H9 (cell line): ENCODE data around the gene AGTRAP. TPM values are rescaled to one million over a fixed set of nuclear protein-coding genes. Genes with fewer than 3 reads are reported as not detected.

Experiments used
- DNase-seq: peaks from one replicate; pipeline ENCODE4 v3.0.0-alpha.2; 2017
- H2AFZ ChIP-seq: one replicate; pipeline ENCODE4 v1.6.1; 2013; ENCODE audit warnings: mild to moderate bottlenecking, low read length, control low read depth, moderate library complexity
- H2AK5ac ChIP-seq: 2 replicates; pipeline ENCODE4 v1.6.1; 2013; ENCODE audit warnings: low read length, control low read depth, mixed read lengths; ENCODE audit not compliant: insufficient read length
- H2BK120ac ChIP-seq: one replicate; pipeline ENCODE4 v1.6.1; 2013; ENCODE audit warnings: low read depth, mild to moderate bottlenecking, low read length, control low read depth, inconsistent platforms; ENCODE audit not compliant: poor library complexity, severe bottlenecking
- H2BK12ac ChIP-seq: 2 replicates; pipeline ENCODE4 v1.6.1; 2013; ENCODE audit warnings: low read length, control low read depth, mixed read lengths, low read depth; ENCODE audit not compliant: insufficient read length
- H2BK15ac ChIP-seq: 2 replicates; pipeline ENCODE4 v1.6.1; 2013; ENCODE audit warnings: low read depth, low read length, control low read depth
- H2BK20ac ChIP-seq: one replicate; pipeline ENCODE4 v1.6.1; 2013; ENCODE audit warnings: low read depth, mild to moderate bottlenecking, low read length, control low read depth, inconsistent platforms; ENCODE audit not compliant: poor library complexity, severe bottlenecking
- H2BK5ac ChIP-seq: 2 replicates; pipeline ENCODE4 v1.6.1; 2013; ENCODE audit warnings: low read length, control low read depth, mixed read lengths; ENCODE audit not compliant: insufficient read length
- H3K14ac ChIP-seq: 2 replicates; pipeline ENCODE4 v1.6.1; 2013; ENCODE audit warnings: low read length, control low read depth; ENCODE audit not compliant: insufficient read depth
- H3K18ac ChIP-seq: 2 replicates; pipeline ENCODE4 v1.6.1; 2013; ENCODE audit warnings: low read depth, mild to moderate bottlenecking, mixed read lengths, low read length, control low read depth; ENCODE audit not compliant: insufficient read length
- H3K23ac ChIP-seq: 2 replicates; pipeline ENCODE4 v1.6.1; 2013; ENCODE audit warnings: low read length, control low read depth, mixed read lengths, low read depth; ENCODE audit not compliant: insufficient read length
- H3K23me2 ChIP-seq: 2 replicates; pipeline ENCODE4 v1.6.1; 2013; ENCODE audit warnings: low read depth, mild to moderate bottlenecking, mixed read lengths, low read length, control low read depth; ENCODE audit not compliant: insufficient read length, poor library complexity, severe bottlenecking
- H3K27ac ChIP-seq: 2 replicates; pipeline ENCODE4 v1.5.1; 2013; ENCODE audit warnings: low read length, control low read depth, mixed read lengths, low read depth; ENCODE audit not compliant: insufficient read length
- H3K27me3 ChIP-seq: 2 replicates; pipeline ENCODE4 v1.6.1; 2013; ENCODE audit warnings: low read length, control low read depth, inconsistent platforms; ENCODE audit not compliant: insufficient read depth
- H3K4ac ChIP-seq: 2 replicates; pipeline ENCODE4 v1.6.1; 2013; ENCODE audit warnings: low read depth, mild to moderate bottlenecking, control low read depth, inconsistent platforms, low read length, moderate library complexity
- H3K4me1 ChIP-seq: 2 replicates; pipeline ENCODE4 v1.6.1; 2013; ENCODE audit warnings: low read length, control low read depth, inconsistent platforms; ENCODE audit not compliant: insufficient read depth
- H3K4me2 ChIP-seq: 2 replicates; pipeline ENCODE4 v1.6.1; 2013; ENCODE audit warnings: low read length, control low read depth, mixed read lengths; ENCODE audit not compliant: insufficient read length, insufficient read depth
- H3K56ac ChIP-seq: 2 replicates; pipeline ENCODE4 v1.6.1; 2013; ENCODE audit warnings: low read depth, mild to moderate bottlenecking, mixed read lengths, low read length, control low read depth; ENCODE audit not compliant: insufficient read length
- H3K79me1 ChIP-seq: 2 replicates; pipeline ENCODE4 v1.6.1; 2013; ENCODE audit warnings: low read depth, mild to moderate bottlenecking, moderate library complexity, low read length, control low read depth, inconsistent platforms; ENCODE audit not compliant: insufficient read depth, poor library complexity, severe bottlenecking
- H3K79me2 ChIP-seq: 2 replicates; pipeline ENCODE4 v1.6.1; 2013; ENCODE audit warnings: low read length, control low read depth, inconsistent platforms; ENCODE audit not compliant: insufficient read depth
- H3K9ac ChIP-seq: 2 replicates; pipeline ENCODE4 v1.6.1; 2013; ENCODE audit warnings: low read length, control low read depth, mixed read lengths; ENCODE audit not compliant: insufficient read length; ENCODE audit errors: extremely low read depth
- H3K9me3 ChIP-seq: one replicate; pipeline ENCODE4 v1.6.1; 2013; ENCODE audit warnings: low read depth, low read length, inconsistent platforms; ENCODE audit not compliant: control insufficient read depth
- H3T11ph ChIP-seq: one replicate; pipeline ENCODE4 v1.6.1; 2013; ENCODE audit warnings: mild to moderate bottlenecking, low read length, control low read depth, inconsistent platforms
- H4K20me1 ChIP-seq: one replicate; pipeline ENCODE4 v1.6.1; 2013; ENCODE audit not compliant: control insufficient read depth, insufficient read length, insufficient read depth
- H4K5ac ChIP-seq: 2 replicates; pipeline ENCODE4 v1.6.1; 2013; ENCODE audit warnings: low read depth, mild to moderate bottlenecking, mixed read lengths, low read length, control low read depth; ENCODE audit not compliant: insufficient read length
- H4K8ac ChIP-seq: replicated peaks from 2 replicates; pipeline ENCODE4 v1.6.1; 2013; ENCODE audit warnings: low read length, control low read depth, mixed read lengths, low read depth; ENCODE audit not compliant: insufficient read length
- H4K91ac ChIP-seq: 2 replicates; pipeline ENCODE4 v1.6.1; 2013; ENCODE audit warnings: low read depth, mild to moderate bottlenecking, moderate library complexity, mixed read lengths, low read length, control low read depth; ENCODE audit not compliant: insufficient read length
- H3K27ac Mint-ChIP-seq, 3 experiments: 2 replicates in 2 of 3; 3 replicates in 1 of 3; pipeline ENCODE4 v1.8.0; 2020 to 2021; ENCODE audit warnings: mixed read lengths in 3 of 3, mild to moderate bottlenecking in 1 of 3, moderate library complexity in 1 of 3
- H3K27me3 Mint-ChIP-seq: 2 replicates; pipeline ENCODE4 v1.8.0; 2021; ENCODE audit warnings: low read depth, mild to moderate bottlenecking, moderate library complexity, mixed read lengths
- H3K36me3 Mint-ChIP-seq, 3 experiments: 2 replicates in 2 of 3; 3 replicates in 1 of 3; pipeline ENCODE4 v1.8.0; 2020 to 2021; ENCODE audit warnings: low read depth in 3 of 3, mixed read lengths in 3 of 3; ENCODE audit not compliant: insufficient read depth in 1 of 3
- H3K4me1 Mint-ChIP-seq, 2 experiments: 2 replicates each; pipeline ENCODE4 v1.8.0; 2020; ENCODE audit warnings: mixed read lengths in 2 of 2
- H3K4me3 Mint-ChIP-seq, 2 experiments: 2 replicates in 1 of 2; 3 replicates in 1 of 2; pipeline ENCODE4 v1.8.0; 2020 to 2021; ENCODE audit warnings: mild to moderate bottlenecking in 2 of 2, mixed read lengths in 2 of 2, moderate library complexity in 1 of 2
- H3K9me3 Mint-ChIP-seq, 2 experiments: 2 replicates in 1 of 2; 3 replicates in 1 of 2; pipeline ENCODE4 v1.8.0; 2020; ENCODE audit warnings: mild to moderate bottlenecking in 2 of 2, mixed read lengths in 2 of 2, moderate library complexity in 1 of 2
- WGBS: extraction: QIAGEN DNeasy Blood & Tissue Kit; methylation state at CpG from one replicate; pipeline ENCODE4 v1.1.7; 2013; ENCODE audit warnings: missing lambda C conversion rate, low lambda C conversion rate, mixed read lengths; ENCODE audit not compliant: insufficient read length; ENCODE audit errors: extremely low coverage; 5-methylcytosine and 5-hydroxymethylcytosine counted together
- total RNA-seq: library from RNA; stranded (reverse); gene quantifications from 2 replicates; pipeline ENCODE4 v1.2.1, GENCODE V29; 2021
- TF ChIP-seq, protein P1 (sequence below): fragments of 200-600 bp; sonication (generic); conservative IDR thresholded peaks from 3 replicates; pipeline ENCODE4 v1.8.0; 2021; ENCODE audit warnings: antibody characterized with exemption, mild to moderate bottlenecking

The AGTRAP gene
- total RNA-seq, 1 experiment from 2014 or later = 60.9 TPM

GRCh38 chr1:11703357-11704193 is 32.4 kb upstream of the AGTRAP start:
- Histone ChIP-seq H3K27me3 (no peaks in the 10 kb centered on the region), H3K18ac (no peak overlapping the region), H3K14ac (no peak overlapping the region), H3K79me2 (no peaks in the 10 kb centered on the region; the same call in 1 of the 2 replicates), H3K9me3 (no peaks in the 10 kb centered on the region), H4K20me1 (peaks cover 8% of the 10 kb centered on the region), H3K23me2 (peaks cover 5% of the 10 kb centered on the region), H2BK5ac (no peak overlapping the region), H4K91ac (no peak overlapping the region), H3K4ac (no peak overlapping the region), H2AFZ (no peak overlapping the region), H3K27ac (no peak overlapping the region), H3K56ac (no peak overlapping the region), H3K23ac (no peak overlapping the region), H2BK15ac (no peak overlapping the region), H2BK12ac (no peak overlapping the region), H4K5ac (no peak overlapping the region), H2BK120ac (no peak overlapping the region), H2AK5ac (no peak overlapping the region), H3T11ph (no peak overlapping the region), H3K9ac (no peak overlapping the region), H3K4me2 (no peak overlapping the region), H3K4me1 (peaks cover 10% of the 10 kb centered on the region), H2BK20ac (no peak overlapping the region), H3K79me1 (no peaks in the 10 kb centered on the region), H4K8ac (no peak overlapping the region)
- no CpG with 5 or more reads among the region's 8 CpGs for WGBS
- Mint-ChIP-seq H3K9me3 (no peaks in the 10 kb centered on the region), H3K4me3 (no peak overlapping the region; a peak in 1 of 5 replicates), H3K27me3 (no peaks in the 10 kb centered on the region), H3K27ac (peak overlapping the region; percentile 46 to 57 (median 53); a peak in 4 of 7 replicates), H3K36me3 (peaks cover 0 to 10% (median under 1%) of the 10 kb centered on the region in 3 experiments; a peak in 5 of 7 replicates), H3K4me1 (peaks cover 48 to 53% of the 10 kb centered on the region in 2 experiments)
- DNase-seq = no peak
- TF ChIP-seq, protein P1, sequence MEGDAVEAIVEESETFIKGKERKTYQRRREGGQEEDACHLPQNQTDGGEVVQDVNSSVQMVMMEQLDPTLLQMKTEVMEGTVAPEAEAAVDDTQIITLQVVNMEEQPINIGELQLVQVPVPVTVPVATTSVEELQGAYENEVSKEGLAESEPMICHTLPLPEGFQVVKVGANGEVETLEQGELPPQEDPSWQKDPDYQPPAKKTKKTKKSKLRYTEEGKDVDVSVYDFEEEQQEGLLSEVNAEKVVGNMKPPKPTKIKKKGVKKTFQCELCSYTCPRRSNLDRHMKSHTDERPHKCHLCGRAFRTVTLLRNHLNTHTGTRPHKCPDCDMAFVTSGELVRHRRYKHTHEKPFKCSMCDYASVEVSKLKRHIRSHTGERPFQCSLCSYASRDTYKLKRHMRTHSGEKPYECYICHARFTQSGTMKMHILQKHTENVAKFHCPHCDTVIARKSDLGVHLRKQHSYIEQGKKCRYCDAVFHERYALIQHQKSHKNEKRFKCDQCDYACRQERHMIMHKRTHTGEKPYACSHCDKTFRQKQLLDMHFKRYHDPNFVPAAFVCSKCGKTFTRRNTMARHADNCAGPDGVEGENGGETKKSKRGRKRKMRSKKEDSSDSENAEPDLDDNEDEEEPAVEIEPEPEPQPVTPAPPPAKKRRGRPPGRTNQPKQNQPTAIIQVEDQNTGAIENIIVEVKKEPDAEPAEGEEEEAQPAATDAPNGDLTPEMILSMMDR = no peak
